Right ventricle myocardium superior (tissue), 1 donor: ENCODE measurements around the gene DNAJC9. TPM values are rescaled to one million over a fixed set of nuclear protein-coding genes. Genes with fewer than 3 reads are reported as not detected.
A peak's percentile ranks its signal among the peaks of the same experiment; 100 is the strongest.
"Not testable (repeated sequence)": the region's sequence is repeated elsewhere in the genome, so short reads cannot be mapped to it uniquely, and the experiment has no call there.

ENCODE experiments used
- ATAC-seq: fragments of 200-7000 bp; cut with Tn5 transposase; one replicate; pipeline ENCODE4 v1.9.1; 2020; ENCODE audit warnings: mild to moderate bottlenecking; ENCODE audit not compliant: poor library complexity
- DNase-seq: peaks from one replicate; pipeline ENCODE4 v3.0.0-alpha.2; 2020
- intact Hi-C: fragments of 100-400 bp; cut with DNase I; formaldehyde crosslinking; loops from one replicate; pipeline ENCODE4 v1.11.2; 2022
- long read RNA-seq: library from polyadenylated mRNA; unstranded; transcript quantifications from one replicate; pipeline ENCODE4 v2.0.0, GENCODE V29; 2021
- total RNA-seq: library from RNA; stranded (reverse); fragmentation: NEBNext Ultra II Directional; extraction: Animal tissue kit (Norgen Biotek cat#: 25700); gene quantifications from one replicate; pipeline ENCODE4 v1.2.1, GENCODE V29; 2021
- donor health status: DM: no; HTN: yes; CAD: no; lungs with severe emphysema.

Gene DNAJC9, protein sequence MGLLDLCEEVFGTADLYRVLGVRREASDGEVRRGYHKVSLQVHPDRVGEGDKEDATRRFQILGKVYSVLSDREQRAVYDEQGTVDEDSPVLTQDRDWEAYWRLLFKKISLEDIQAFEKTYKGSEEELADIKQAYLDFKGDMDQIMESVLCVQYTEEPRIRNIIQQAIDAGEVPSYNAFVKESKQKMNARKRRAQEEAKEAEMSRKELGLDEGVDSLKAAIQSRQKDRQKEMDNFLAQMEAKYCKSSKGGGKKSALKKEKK
- 7.8 TPM for total RNA-seq
- long read RNA-seq, transcript DNAJC9-201 (5 exons, 3,032 nt): major isoform, 20 of 21 reads
- long read RNA-seq, partial matches to known transcripts: 0 of 21 reads
- long read RNA-seq, other reads (novel, unspliced or antisense): 1 of 21 reads

DNA sequence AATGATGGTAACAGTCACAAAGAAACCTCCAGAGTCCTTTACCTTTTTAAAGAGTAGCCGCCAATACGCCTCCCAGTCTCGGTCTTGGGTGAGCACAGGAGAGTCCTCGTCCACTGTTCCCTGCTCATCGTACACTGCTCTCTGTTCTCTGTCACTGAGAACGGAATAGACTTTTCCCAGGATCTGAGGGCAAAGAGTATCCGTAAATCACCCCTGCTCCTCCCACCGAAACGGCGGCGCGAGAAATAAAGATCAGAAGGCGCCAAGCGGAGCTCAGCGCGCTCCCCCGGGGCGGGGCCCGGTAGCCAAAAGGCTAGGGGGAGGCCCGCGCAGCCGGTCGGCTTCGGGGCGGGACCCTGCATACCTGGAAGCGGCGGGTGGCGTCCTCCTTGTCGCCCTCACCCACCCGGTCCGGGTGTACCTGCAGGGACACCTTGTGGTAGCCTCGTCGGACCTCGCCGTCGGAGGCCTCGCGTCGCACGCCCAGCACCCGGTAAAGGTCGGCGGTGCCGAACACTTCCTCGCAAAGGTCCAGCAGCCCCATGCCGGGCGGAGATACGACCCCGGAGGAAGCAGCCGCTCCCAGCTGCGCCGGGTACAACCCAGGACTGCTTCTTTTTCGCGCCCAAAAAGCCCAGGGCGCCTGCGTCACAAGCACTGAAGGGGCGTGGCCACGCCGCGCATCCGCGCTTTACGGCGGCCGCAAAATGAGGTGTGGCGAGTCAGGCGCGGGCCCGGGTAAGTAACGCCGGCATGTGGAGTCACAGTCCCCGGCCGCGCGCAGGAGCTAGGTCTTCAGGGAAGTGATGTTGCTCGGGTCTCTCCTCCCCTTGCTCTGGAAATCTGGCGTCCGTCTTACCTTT lies at the start of gene DNAJC9:
DNAJC9 (minus strand) TSS at position 610 of the 863 bp plus-strand sequence; CDS start at position 544, 66 bp downstream.
- DNase-seq (peak; percentile 99), ATAC-seq (peak; percentile 96)
- intact Hi-C loops: no loop called here

DNA sequence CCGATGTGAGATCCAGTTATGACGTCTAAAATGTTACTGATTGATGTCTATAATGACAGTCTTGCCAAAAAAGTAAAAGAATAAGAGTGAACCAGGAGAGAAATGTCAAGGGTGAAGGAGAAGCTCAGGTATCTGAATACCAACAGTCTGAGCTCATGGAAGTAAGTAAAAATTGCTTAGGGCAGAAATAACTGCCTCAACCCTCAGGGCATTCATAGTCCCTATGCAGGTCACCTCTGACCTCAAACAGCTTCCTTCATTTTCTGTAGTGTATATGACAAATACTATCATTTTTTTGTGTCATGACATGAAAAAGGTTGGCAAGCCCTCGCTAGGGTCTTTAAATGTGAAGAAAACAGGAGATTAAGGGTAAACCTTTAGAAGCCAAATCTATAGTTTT lies 46.4 kb upstream of the DNAJC9 start:
- ATAC-seq (no peak), DNase-seq (no peak)
- intact Hi-C loops: no loop called here

DNA sequence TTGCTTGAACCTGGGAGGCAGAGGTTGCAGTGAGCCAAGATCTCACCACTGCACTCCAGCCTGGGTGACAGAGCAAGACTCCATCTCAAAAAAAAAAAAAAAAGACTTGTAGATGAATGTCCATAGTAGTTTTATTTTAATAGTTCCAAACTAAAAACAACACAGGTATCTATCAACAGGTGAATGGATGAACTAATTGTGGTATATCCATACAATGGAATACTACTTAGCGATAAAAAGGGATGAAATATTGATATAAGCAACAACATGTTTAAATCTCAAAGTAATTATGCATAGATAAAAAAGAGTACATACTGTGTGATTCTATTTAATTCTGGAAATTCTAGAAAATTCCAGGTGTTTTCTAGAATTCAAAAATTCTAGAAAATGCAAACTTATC lies 42.9 kb upstream of the DNAJC9 start:
- no peak for DNase-seq
- intact Hi-C loops: no loop called here
- ATAC-seq: no peak

DNA sequence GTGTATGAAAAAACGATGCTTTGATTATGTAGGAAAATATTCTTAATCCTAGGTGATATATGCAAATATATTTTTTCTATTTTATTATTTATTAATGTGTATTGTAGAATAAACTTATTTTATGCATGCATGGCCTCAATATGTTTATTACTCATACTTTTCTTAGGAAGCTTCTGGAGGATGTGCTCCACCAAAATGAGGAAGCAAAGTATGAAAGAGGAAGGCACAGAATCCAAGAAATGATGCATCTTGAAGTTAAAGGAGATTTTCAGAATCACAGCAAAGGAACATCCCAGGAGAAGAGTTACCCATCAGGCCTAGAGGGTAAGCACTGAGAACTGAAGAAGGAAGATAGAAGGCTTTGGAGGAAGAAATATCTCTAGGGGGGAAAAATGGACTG lies 40.4 kb upstream of the DNAJC9 start:
- intact Hi-C loops: no loop called here
- ATAC-seq: no peak

DNA sequence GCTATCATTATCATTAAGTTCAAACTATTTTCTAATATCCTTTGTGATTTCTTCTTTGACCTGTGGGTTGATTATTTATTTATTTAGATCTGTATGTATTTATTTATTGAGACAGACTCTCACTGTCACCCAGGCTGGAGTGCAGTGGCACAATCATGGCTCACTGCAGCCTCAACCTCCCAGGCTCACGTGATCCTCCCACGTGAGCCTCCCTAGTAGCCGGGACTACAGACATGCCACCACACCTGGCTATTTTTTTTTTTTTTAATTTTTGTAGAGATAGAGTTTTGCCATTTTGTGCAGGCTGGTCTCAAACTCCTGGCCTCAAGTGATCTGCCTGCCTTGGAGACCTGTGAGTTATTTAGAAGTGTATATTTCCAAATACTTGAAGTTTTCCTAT lies 34.0 kb upstream of the DNAJC9 start:
- no peak for ATAC-seq
- DNase-seq: no peak
- intact Hi-C loops: no loop called here

More for the DNA sequence above, 40.4 kb upstream of the DNAJC9 start:
- no peak for DNase-seq

DNA sequence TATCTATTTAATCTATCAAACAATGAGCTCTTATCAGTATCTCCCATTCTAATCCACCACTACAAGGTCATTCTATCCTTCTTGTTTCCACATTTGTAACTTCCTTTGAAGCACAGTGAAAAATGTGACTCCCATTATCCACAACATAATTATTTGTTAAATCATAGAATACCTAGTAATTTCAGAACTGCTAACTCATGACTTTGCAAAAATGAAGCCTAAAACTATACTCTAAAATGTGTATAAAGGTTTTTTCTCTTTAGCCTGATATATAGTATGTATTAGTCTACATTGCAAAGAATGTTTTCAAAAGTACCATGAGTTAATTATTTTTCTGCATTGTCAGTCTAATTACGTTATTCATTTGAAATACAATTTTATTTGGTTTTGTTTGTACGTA lies 17.4 kb upstream of the DNAJC9 start:
- DNase-seq (no peak), ATAC-seq (no peak)
- intact Hi-C loops: no loop called here

DNA sequence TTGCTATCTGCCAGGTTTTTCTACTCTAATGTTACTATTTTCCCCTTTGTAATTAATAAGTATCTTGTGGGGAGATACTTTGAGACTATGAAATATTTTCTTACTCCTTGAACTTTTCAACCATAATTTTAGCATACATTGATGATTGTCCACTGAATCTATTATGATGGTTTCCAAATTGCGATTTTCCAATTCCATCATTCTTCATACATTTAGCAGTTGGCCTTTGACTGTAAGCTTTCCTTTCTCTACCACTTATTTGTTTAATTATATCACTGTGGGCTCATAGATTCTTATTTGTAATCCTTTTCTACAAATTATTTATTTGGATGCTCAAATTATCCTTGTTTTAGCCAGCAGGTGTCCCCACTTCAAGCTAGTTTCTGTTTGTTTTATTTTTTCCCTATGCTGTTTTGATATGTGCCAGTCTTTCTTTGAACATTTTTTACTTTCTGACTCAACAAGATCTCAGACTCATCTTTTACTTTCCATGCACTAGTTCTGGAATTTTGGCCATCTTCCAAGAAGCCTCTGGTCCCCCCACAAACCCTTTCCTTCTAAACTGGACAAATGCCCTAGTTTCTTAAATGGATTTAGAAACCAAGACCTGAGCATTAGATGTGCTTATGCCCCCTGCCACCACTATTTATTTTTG lies 16.8 kb upstream of the DNAJC9 start:
- no peak for ATAC-seq
- DNase-seq: no peak
- intact Hi-C loops: no loop called here

DNA sequence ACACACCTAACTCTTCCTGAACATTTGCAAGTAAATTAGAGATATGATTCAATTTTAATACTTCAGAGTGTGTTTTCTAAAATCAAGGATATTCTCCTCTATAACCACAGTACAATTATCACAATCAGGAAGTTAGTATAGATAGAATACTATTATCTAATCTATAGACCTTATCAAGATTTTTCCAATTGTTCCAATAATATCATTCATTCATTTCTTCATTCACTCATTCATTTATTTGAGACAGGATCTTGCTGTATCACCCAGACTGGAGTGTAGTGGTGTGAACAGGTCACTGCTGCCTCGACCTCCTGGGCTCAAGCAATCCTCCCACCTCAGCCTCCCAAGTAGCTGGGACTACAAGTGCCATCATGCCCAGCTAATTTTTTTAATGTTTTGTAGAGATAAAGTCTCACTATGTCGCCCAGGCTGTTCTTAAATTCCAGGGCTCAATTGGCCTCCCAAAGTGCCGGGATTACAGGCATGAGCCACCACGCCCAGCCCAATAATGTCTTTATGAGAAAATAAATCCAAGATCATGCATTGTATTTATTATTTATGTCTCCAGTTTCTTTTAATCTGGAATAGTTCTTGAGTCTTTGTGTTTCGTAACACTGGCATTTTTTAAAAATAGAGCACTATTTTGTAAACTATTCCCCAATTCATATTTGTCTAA lies 16.0 kb upstream of the DNAJC9 start:
- intact Hi-C loops: no loop called here
- no peak for DNase-seq
- no peak for ATAC-seq

DNA sequence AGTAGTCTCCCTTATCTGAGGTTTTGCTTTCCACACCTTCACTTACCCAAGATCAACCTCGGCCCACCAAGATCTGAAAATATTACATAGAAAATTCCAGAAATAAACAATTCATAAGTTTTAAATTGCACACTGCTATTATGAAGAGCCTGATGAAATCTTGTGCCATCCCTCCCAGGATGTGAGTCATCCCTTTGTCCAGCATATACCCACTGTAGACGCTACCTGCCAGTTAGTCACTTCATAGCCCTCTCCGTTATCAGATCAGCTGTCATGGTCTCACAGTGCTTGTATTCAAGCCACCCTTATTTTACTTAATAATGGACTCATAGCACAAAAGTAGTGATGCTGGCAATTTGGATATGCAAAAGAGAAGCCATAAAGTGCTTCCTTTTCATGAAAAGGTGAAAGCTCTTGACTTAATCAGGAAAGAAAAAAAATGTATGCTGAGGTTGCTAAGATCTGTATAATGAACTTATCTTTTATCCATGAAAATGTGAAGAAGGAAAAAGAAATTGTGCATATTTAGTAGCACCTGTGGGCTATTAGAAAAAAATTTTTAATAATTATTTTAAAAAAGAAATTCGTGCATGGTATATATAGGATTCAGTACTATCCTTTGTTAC lies 15.2 kb upstream of the DNAJC9 start:
- ATAC-seq: no peak
- no peak for DNase-seq
- intact Hi-C loops: no loop called here

DNA sequence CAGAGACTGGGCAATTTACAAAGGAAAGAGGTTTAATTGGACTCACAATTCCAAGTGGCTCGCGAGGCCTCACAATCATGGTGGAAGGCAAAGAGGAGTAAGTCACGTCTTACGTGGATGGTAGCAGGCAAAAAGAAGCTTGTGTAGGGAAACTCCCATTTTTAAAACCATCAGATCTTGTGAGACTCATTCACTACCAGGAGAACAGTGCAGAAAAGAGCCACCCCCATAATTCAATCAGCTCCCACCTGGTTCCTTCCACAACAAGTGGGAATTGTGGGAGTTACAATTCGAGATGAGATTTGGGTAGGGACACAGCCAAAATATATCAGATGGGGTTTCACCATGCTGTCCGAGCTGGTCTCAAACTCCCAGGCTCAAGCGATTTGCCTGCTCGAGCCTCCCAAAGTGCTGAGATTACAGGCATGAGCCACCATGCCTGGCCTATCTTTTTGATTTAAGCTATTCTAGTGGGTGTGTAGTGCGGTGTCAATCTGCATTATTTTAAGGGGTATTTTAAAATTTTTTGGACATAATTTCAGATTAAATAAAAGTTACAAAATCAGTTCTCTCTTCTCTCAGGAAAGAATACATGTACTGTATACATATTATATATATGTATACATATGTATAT lies 14.4 kb upstream of the DNAJC9 start:
- DNase-seq: no peak
- no peak for ATAC-seq
- intact Hi-C loops: no loop called here

DNA sequence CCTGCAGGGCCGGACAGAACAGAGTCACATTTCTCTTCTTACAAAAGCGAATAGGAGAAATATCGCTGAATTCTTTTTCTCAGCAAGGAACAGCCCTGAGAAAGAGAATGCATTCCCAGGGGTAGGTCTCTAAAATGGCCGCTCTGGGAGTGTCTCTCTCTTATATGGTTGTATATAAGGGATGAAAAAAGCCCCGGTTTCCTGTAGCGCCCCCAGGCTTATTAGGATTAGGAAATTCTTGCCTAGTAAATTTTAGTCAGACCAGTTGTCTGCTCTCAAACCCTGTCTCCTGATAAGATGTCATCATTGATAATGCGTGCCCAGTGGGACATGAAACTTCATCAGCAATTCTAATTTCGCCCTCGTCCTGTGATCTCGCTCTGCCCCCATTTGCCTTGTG lies 11.6 kb upstream of the DNAJC9 start:
- ATAC-seq, intact Hi-C loops, DNase-seq: not testable (repeated sequence)

DNA sequence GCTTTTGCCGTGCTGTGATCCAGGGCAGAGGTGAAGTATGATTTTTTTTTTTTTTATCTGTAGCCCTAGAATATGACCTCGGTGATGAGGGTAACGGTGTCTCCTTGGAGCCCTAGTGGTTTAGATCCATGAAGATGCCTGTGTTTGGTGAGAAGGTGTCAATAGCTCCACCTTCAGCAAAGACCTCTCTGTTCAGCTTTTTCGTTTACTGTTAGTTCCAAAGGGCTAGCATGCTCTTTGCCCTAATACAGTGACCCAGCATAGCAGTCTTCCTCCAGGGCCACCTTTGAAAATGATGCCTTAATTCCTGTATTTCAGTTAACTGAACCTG lies 6.1 kb upstream of the DNAJC9 start:
- no peak for ATAC-seq

DNA sequence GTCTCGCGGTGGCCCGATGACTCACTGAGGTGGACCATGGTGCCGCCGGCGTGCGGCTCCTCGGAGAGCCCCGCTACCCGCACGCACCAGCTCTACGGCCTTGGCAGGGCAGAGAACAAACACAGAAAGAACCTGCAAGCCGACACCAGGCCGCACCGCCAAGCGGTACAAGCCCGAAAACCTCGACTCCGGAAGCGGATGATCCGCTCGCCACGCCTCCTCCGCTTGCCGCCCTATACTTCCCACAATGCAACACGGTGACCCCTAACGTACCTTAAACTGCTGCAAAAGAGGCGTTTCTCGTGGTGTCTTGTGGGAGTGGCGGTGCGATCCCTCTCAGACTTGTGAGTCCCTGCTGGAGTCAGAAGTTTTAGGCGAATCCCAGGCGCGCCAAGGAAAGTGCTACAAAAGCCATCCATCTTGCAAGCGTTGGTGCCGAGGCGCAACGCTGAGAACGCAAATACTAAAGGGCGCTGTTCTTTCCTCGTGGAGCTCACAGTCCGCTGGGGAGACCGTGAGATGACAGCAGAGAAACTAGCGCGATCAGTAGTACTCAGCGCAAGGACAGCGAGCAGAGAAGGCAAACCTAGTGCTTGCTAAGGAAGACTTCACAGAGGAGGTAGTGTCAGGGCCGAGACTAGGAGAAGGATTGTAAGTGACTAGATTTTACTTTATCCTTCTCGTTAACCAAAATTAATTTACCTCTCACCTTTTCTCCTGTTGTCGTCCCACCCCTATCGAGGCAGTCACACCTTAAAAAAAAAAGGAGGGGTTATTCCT lies 5.6 kb upstream of the DNAJC9 start, which contains the start of gene MRPS16:
MRPS16 (minus strand) TSS at position 200 of the 780 bp plus-strand sequence; CDS start at position 38, 162 bp downstream.
- intact Hi-C loops: no loop called here
- peak; percentile 95 for DNase-seq
- peak; percentile 98 for ATAC-seq

More for the DNA sequence above, 6.1 kb upstream of the DNAJC9 start:
- DNase-seq: no peak
- intact Hi-C loops: no loop called here

DNA sequence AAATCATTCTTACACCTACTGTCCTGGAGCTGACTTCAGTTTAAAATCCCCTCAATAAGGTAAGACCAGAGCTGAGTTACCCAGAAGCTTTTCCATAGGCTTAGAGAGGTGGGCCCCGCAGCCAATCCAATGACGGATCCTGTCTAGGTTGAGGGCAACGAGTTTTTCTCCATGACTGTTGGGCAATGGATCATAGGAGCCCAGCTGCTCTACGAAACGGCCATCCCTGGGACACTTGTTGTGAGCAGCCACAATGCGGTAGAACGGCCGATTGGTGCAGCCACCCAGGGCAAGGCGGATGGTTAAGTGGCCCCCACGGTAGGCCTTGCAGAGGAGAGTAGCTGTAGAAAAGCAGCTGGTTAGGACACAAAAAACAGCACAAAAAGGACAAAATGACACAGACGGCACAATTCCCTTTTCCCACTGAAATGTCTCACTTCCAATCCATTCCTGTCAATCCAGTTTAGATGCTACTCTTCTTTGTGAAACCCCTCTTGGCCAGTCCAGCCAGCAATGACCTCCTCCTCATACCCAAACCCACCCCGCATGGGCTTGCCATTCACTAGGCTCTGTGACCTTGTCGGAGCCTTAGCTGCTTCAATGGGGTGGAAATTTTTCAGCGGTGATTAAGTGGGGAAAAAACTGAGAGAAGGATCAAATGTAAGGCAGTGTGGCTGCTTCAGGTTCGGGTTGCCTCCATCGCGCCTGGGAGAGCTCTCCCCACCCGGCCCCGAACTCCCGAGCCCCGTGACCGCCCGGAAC lies 4.8 kb upstream of the DNAJC9 start:
- DNase-seq: no peak
- ATAC-seq: peak; percentile 73
- intact Hi-C loops: no loop called here

DNA sequence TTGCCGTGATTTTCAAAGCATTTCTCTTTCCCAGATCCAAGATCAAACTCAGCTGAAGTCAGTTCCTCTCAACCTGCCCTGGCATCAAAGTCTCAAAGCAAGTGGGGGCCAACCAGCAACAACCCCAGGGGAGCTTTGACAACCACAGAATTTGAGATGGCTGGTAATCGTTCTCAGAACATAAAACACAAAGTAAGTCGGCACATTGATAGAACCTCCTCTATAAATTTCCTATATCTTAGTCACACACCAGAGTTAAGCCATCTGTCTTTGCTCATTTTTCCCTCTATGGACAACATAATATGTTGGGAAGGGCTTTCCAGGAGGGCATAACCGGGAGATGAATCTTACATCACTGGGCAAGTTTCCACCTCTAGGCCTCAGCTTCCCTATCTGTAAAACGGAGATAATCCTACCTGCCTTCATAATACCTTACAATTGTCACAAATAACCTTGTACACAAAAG lies 1.2 kb upstream of the DNAJC9 start:
- DNase-seq (no peak), ATAC-seq (no peak)
- intact Hi-C loops: no loop called here

DNA sequence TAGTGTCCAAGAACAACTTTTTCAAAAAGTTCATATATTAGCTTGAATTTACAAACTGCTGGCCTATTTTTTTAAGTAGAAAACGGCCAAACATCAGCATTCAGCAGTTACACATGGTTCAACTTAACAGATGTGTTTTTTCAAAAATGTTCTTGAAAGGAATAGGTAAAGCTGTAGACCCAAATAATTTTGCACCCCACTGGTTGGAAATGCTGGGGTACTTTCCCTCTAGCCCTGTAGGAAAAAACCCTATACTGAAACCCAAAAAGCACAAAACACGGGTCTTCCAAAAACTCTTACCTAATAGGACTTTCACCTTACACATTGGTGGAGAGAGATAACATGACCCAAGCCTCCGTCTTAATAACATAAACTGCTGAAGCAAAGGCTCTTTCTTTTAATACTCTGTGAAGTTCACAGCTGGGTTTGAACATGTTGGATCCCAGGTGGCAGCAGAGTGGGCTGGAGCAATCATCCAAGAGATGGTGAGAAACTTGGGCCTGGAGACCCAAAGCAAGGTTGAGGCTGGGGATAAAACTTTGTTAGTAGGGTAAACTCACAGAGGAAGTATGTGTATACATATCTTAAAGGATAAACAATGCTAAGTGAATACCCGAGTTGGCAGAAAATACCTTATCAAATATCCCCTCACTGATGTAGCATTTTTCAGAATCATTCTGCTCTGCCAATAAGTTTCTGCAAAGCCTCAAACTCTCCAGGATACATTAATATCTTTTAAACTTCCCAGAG lies 629 bp upstream of the DNAJC9 start:
- intact Hi-C loops: no loop called here
- ATAC-seq: no peak
- no peak for DNase-seq
